Pulmonary artery endothelial cell (primary cell): ENCODE measurements around the gene PKP2. TPM values are rescaled to one million over a fixed set of nuclear protein-coding genes. Genes with fewer than 3 reads are reported as not detected.

ENCODE experiments used
- DNase-seq: peaks from one replicate; pipeline ENCODE4 v3.0.0-alpha.2; 2011; ENCODE audit warnings: low read depth, low spot score
- total RNA-seq: library from RNA; depleted of rRNA; stranded (reverse); fragments of >200 nt; gene quantifications from 2 replicates; pipeline ENCODE4 v1.2.3, GENCODE V29; 2014

The PKP2 gene
- total RNA-seq, 1 donor from 2014 or later: 13.8 TPM

GRCh38 chr12:32811686-32812392, 84.7 kb downstream of the PKP2 start:
- DNase-seq: no peak

- DNase-seq: no peak
Observed at GRCh38 chr12:32809846-32810245, 86.7 kb downstream of the PKP2 start.

GRCh38 chr12:32809196-32809595, 87.4 kb downstream of the PKP2 start:
- no peak for DNase-seq

- DNase-seq: no peak
Observed at GRCh38 chr12:32804301-32804700, 92.3 kb downstream of the PKP2 start.

GRCh38 chr12:32801269-32801980, 95.2 kb downstream of the PKP2 start:
- DNase-seq: no peak

GRCh38 chr12:32794281-32794680, 102.3 kb downstream of the PKP2 start:
- DNase-seq: no peak

- DNase-seq: no peak
Observed at GRCh38 chr12:32789916-32790315, 106.7 kb downstream of the PKP2 start.

GRCh38 chr12:32789446-32789845, 107.1 kb downstream of the PKP2 start:
- DNase-seq: no peak

- DNase-seq: no peak
Observed at GRCh38 chr12:32788405-32788804, 108.2 kb downstream of the PKP2 start.

GRCh38 chr12:32785557-32785956, 111.0 kb downstream of the PKP2 start:
- DNase-seq: no peak

GRCh38 chr12:32783029-32783428, 113.5 kb downstream of the PKP2 start:
- no peak for DNase-seq

- DNase-seq: no peak
Observed at GRCh38 chr12:32780071-32780470, 116.5 kb downstream of the PKP2 start.

- DNase-seq: no peak
Observed at GRCh38 chr12:32777691-32778175, 118.8 kb downstream of the PKP2 start.

GRCh38 chr12:32777159-32777558, 119.4 kb downstream of the PKP2 start:
- no peak for DNase-seq

GRCh38 chr12:32776258-32776657, 120.3 kb downstream of the PKP2 start:
- no peak for DNase-seq

- no peak for DNase-seq
Observed at GRCh38 chr12:32773691-32774090, 122.9 kb downstream of the PKP2 start.

- DNase-seq: no peak
Observed at GRCh38 chr12:32770141-32770540, 126.4 kb downstream of the PKP2 start.

GRCh38 chr12:32768518-32768917, 128.1 kb downstream of the PKP2 start:
- no peak for DNase-seq

GRCh38 chr12:32765906-32766305, 130.7 kb downstream of the PKP2 start:
- no peak for DNase-seq

GRCh38 chr12:32761716-32762115, 134.9 kb downstream of the PKP2 start:
- DNase-seq: no peak

- no peak for DNase-seq
Observed at GRCh38 chr12:32757157-32757556, 139.4 kb downstream of the PKP2 start.

- DNase-seq: no peak
Observed at GRCh38 chr12:32756476-32757066, 140.0 kb downstream of the PKP2 start.
